ENCODE data around the gene DSCAM. TPM values are rescaled to one million over a fixed set of nuclear protein-coding genes. Genes with fewer than 3 reads are reported as not detected.
"Not testable (repeated sequence)": the region's sequence is repeated elsewhere in the genome, so short reads cannot be mapped to it uniquely, and the experiment has no call there.

Gene DSCAM
- total RNA-seq, 1 experiment from 2014 or later: 0.66 TPM

- Histone ChIP-seq H3K27me3 (ENCODE audit: control insufficient read depth, insufficient read depth, low read length) (no peaks in the 10 kb centered on the region), H3K36me3 (replicated peaks; ENCODE audit: control insufficient read depth, insufficient read depth, low read length) (no peaks in the 10 kb centered on the region), H3K4me3 (ENCODE audit: insufficient read depth, low read depth, low read length) (no peak overlapping the region)
- DNase-seq: peak; percentile 27
Measured at GRCh38 chr21:40043423-40043822, 803.5 kb downstream of the DSCAM start.

- Histone ChIP-seq H3K4me3 (ENCODE audit: insufficient read depth, low read depth, low read length) (no peak overlapping the region), H3K36me3 (replicated peaks; ENCODE audit: control insufficient read depth, insufficient read depth, low read length) (no peaks in the 10 kb centered on the region), H3K27me3 (ENCODE audit: control insufficient read depth, insufficient read depth, low read length) (no peaks in the 10 kb centered on the region)
- no peak for DNase-seq
Measured at GRCh38 chr21:40041446-40041845, 805.5 kb downstream of the DSCAM start.

GRCh38 chr21:40033156-40033782, 813.7 kb downstream of the DSCAM start:
- not testable (repeated sequence) for H3K27me3 ChIP-seq (ENCODE audit: control insufficient read depth, insufficient read depth, low read length); H3K4me3 ChIP-seq (ENCODE audit: insufficient read depth, low read depth, low read length); DNase-seq; H3K36me3 ChIP-seq (replicated peaks; ENCODE audit: control insufficient read depth, insufficient read depth, low read length)

GRCh38 chr21:40029888-40030287, 817.1 kb downstream of the DSCAM start:
- H3K27me3 ChIP-seq (ENCODE audit: control insufficient read depth, insufficient read depth, low read length): no peaks in the 10 kb centered on the region
- DNase-seq: no peak
- H3K4me3 ChIP-seq (ENCODE audit: insufficient read depth, low read depth, low read length): no peak overlapping the region
- no peaks in the 10 kb centered on the region for H3K36me3 ChIP-seq (replicated peaks; ENCODE audit: control insufficient read depth, insufficient read depth, low read length)

GRCh38 chr21:40028393-40028792, 818.6 kb downstream of the DSCAM start:
- H3K36me3 ChIP-seq (replicated peaks; ENCODE audit: control insufficient read depth, insufficient read depth, low read length); H3K4me3 ChIP-seq (ENCODE audit: insufficient read depth, low read depth, low read length); H3K27me3 ChIP-seq (ENCODE audit: control insufficient read depth, insufficient read depth, low read length); DNase-seq: not testable (repeated sequence)

- Histone ChIP-seq H3K4me3 (ENCODE audit: insufficient read depth, low read depth, low read length) (no peak overlapping the region), H3K27me3 (ENCODE audit: control insufficient read depth, insufficient read depth, low read length) (no peaks in the 10 kb centered on the region), H3K36me3 (replicated peaks; ENCODE audit: control insufficient read depth, insufficient read depth, low read length) (no peaks in the 10 kb centered on the region)
- no peak for DNase-seq
Measured at GRCh38 chr21:40021558-40022351, 825.2 kb downstream of the DSCAM start.

GRCh38 chr21:40020651-40021050, 826.3 kb downstream of the DSCAM start:
- no peaks in the 10 kb centered on the region for H3K27me3 ChIP-seq (ENCODE audit: control insufficient read depth, insufficient read depth, low read length)
- H3K4me3 ChIP-seq (ENCODE audit: insufficient read depth, low read depth, low read length): no peak overlapping the region
- no peak for DNase-seq
- no peaks in the 10 kb centered on the region for H3K36me3 ChIP-seq (replicated peaks; ENCODE audit: control insufficient read depth, insufficient read depth, low read length)

- Histone ChIP-seq H3K36me3 (replicated peaks; ENCODE audit: control insufficient read depth, insufficient read depth, low read length) (no peaks in the 10 kb centered on the region), H3K4me3 (ENCODE audit: insufficient read depth, low read depth, low read length) (no peak overlapping the region), H3K27me3 (ENCODE audit: control insufficient read depth, insufficient read depth, low read length) (no peaks in the 10 kb centered on the region)
- DNase-seq: no peak
Measured at GRCh38 chr21:40018871-40019475, 828.0 kb downstream of the DSCAM start.

- H3K36me3 ChIP-seq (replicated peaks; ENCODE audit: control insufficient read depth, insufficient read depth, low read length): no peaks in the 10 kb centered on the region
- DNase-seq: no peak
- no peaks in the 10 kb centered on the region for H3K27me3 ChIP-seq (ENCODE audit: control insufficient read depth, insufficient read depth, low read length)
- no peak overlapping the region for H3K4me3 ChIP-seq (ENCODE audit: insufficient read depth, low read depth, low read length)
Measured at GRCh38 chr21:40016667-40017066, 830.3 kb downstream of the DSCAM start.

GRCh38 chr21:40016234-40016633, 830.7 kb downstream of the DSCAM start:
- no peak overlapping the region for H3K4me3 ChIP-seq (ENCODE audit: insufficient read depth, low read depth, low read length)
- no peaks in the 10 kb centered on the region for H3K36me3 ChIP-seq (replicated peaks; ENCODE audit: control insufficient read depth, insufficient read depth, low read length)
- no peak for DNase-seq
- no peaks in the 10 kb centered on the region for H3K27me3 ChIP-seq (ENCODE audit: control insufficient read depth, insufficient read depth, low read length)

GRCh38 chr21:40015818-40016217, 831.1 kb downstream of the DSCAM start:
- no peaks in the 10 kb centered on the region for H3K27me3 ChIP-seq (ENCODE audit: control insufficient read depth, insufficient read depth, low read length)
- H3K36me3 ChIP-seq (replicated peaks; ENCODE audit: control insufficient read depth, insufficient read depth, low read length): no peaks in the 10 kb centered on the region
- no peak for DNase-seq
- H3K4me3 ChIP-seq (ENCODE audit: insufficient read depth, low read depth, low read length): no peak overlapping the region

- Histone ChIP-seq H3K4me3 (ENCODE audit: insufficient read depth, low read depth, low read length) (no peak overlapping the region), H3K27me3 (ENCODE audit: control insufficient read depth, insufficient read depth, low read length) (no peaks in the 10 kb centered on the region), H3K36me3 (replicated peaks; ENCODE audit: control insufficient read depth, insufficient read depth, low read length) (no peaks in the 10 kb centered on the region)
- DNase-seq: no peak
Measured at GRCh38 chr21:40014394-40014793, 832.6 kb downstream of the DSCAM start.

GRCh38 chr21:40013001-40013735, 833.8 kb downstream of the DSCAM start:
- no peaks in the 10 kb centered on the region for H3K27me3 ChIP-seq (ENCODE audit: control insufficient read depth, insufficient read depth, low read length)
- no peaks in the 10 kb centered on the region for H3K36me3 ChIP-seq (replicated peaks; ENCODE audit: control insufficient read depth, insufficient read depth, low read length)
- no peak overlapping the region for H3K4me3 ChIP-seq (ENCODE audit: insufficient read depth, low read depth, low read length)
- no peak for DNase-seq

- H3K4me3 ChIP-seq (ENCODE audit: insufficient read depth, low read depth, low read length): no peak overlapping the region
- H3K27me3 ChIP-seq (ENCODE audit: control insufficient read depth, insufficient read depth, low read length): no peaks in the 10 kb centered on the region
- no peak for DNase-seq
- no peaks in the 10 kb centered on the region for H3K36me3 ChIP-seq (replicated peaks; ENCODE audit: control insufficient read depth, insufficient read depth, low read length)
Measured at GRCh38 chr21:40011371-40011770, 835.6 kb downstream of the DSCAM start.
